LNCAP (cell line): ENCODE measurements around the gene TRIM26.

Experiments
- CTCF ChIP-seq: fragments of 450-650 bp; IDR thresholded peaks from 2 replicates; pipeline ENCODE4 v1.5.1; 2017; ENCODE audit warnings: mild to moderate bottlenecking

TRIM26 gene

GRCh38 chr6:30144811-30145210, 68.4 kb downstream of the TRIM26 start:
- TF ChIP-seq CTCF: no peak

- TF ChIP-seq CTCF: no peak
Measured at GRCh38 chr6:30143780-30144179, 69.4 kb downstream of the TRIM26 start.

- no peak for TF ChIP-seq CTCF
Measured at GRCh38 chr6:30142665-30143064, 70.5 kb downstream of the TRIM26 start.

GRCh38 chr6:30136570-30137286, 76.5 kb downstream of the TRIM26 start:
- no peak for TF ChIP-seq CTCF

GRCh38 chr6:30135757-30136156, 77.4 kb downstream of the TRIM26 start, which contains the start of gene TRIM40:
TRIM40 (plus strand) TSS chr6:30136140; CDS start chr6:30137037, 897 bp downstream.
- TF ChIP-seq CTCF: no peak

- no peak for TF ChIP-seq CTCF
Measured at GRCh38 chr6:30135147-30135546, 78.1 kb downstream of the TRIM26 start.
